IMR-90 (cell line): ENCODE results near the gene KIF1A. TPM values are rescaled to one million over a fixed set of nuclear protein-coding genes. Genes with fewer than 3 reads are reported as not detected.

Source experiments
- ATAC-seq: fragments of 200-7000 bp; cut with Tn5 transposase; 2 replicates; pipeline ENCODE4 v1.9.1; 2020; ENCODE audit warnings: low read depth, mild to moderate bottlenecking, moderate library complexity
- BruUV-seq: library from RNA; stranded (reverse); fragments of 400-500 nt; replicated peaks from 2 replicates; lab custom pipeline; 2021; lab: Mats Ljungman, UMichigan
- CTCF ChIA-PET: fragments of 300-600 bp; formaldehyde crosslinking; extraction: SDS; loops from one replicate; lab custom pipeline; 2021; ENCODE audit warnings: antibody characterized with exemption; lab: Yijun Ruan, JAX
- POLR2A ChIA-PET: fragments of 300-600 bp; sonication (Branson Sonifier 250); formaldehyde crosslinking; loops from one replicate; lab custom pipeline; 2022; ENCODE audit warnings: antibody characterized with exemption; ENCODE audit not compliant: unreplicated experiment; lab: Charles Lee
- DNase-seq: peaks from one replicate; pipeline ENCODE4 v3.0.0; 2013
- H2AFZ ChIP-seq: replicated peaks from 2 replicates; pipeline ENCODE3; 2013; ENCODE audit warnings: low read length, mild to moderate bottlenecking; ENCODE audit not compliant: poor library complexity
- H2AK5ac ChIP-seq: 2 replicates; pipeline ENCODE4 v1.6.1; 2013; ENCODE audit warnings: low read depth, low read length, inconsistent platforms
- H2AK9ac ChIP-seq: replicated peaks from 2 replicates; pipeline ENCODE3; 2013; ENCODE audit warnings: mild to moderate bottlenecking, low read depth, low read length, moderate library complexity; ENCODE audit not compliant: poor library complexity
- H2BK120ac ChIP-seq: 2 replicates; pipeline ENCODE4 v1.6.1; 2013; ENCODE audit warnings: low read depth, low read length, inconsistent platforms
- H2BK15ac ChIP-seq: 3 replicates; pipeline ENCODE4 v1.6.1; 2013; ENCODE audit warnings: low read depth, low read length, inconsistent platforms
- H2BK20ac ChIP-seq: 2 replicates; pipeline ENCODE4 v1.6.1; 2013; ENCODE audit warnings: low read depth, mild to moderate bottlenecking, inconsistent platforms, low read length, moderate library complexity
- H2BK5ac ChIP-seq: 2 replicates; pipeline ENCODE4 v1.6.1; 2013; ENCODE audit warnings: mild to moderate bottlenecking, low read depth, low read length, inconsistent platforms; ENCODE audit not compliant: poor library complexity, severe bottlenecking
- H3K14ac ChIP-seq: replicated peaks from 2 replicates; pipeline ENCODE4 v1.6.1; 2013; ENCODE audit warnings: low read depth, low read length, inconsistent platforms
- H3K18ac ChIP-seq: 2 replicates; pipeline ENCODE4 v1.6.1; 2013; ENCODE audit warnings: low read depth, low read length, control low read depth
- H3K23ac ChIP-seq: 2 replicates; pipeline ENCODE4 v1.6.1; 2013; ENCODE audit warnings: low read depth, low read length, inconsistent platforms
- H3K27ac ChIP-seq: 2 replicates; pipeline ENCODE4 v1.5.1; 2013; ENCODE audit warnings: mild to moderate bottlenecking, control low read depth, low read length; ENCODE audit not compliant: insufficient read depth
- H3K27me3 ChIP-seq: 2 replicates; pipeline ENCODE4 v1.6.1; 2013; ENCODE audit warnings: low read length; ENCODE audit not compliant: control insufficient read depth, insufficient read depth
- H3K36me3 ChIP-seq: 2 replicates; pipeline ENCODE4 v1.6.1; 2013; ENCODE audit warnings: low read length, mixed read lengths; ENCODE audit not compliant: control insufficient read depth, insufficient read depth
- H3K4ac ChIP-seq: 2 replicates; pipeline ENCODE4 v1.6.1; 2013; ENCODE audit warnings: low read depth, low read length, inconsistent platforms
- H3K4me1 ChIP-seq: 2 replicates; pipeline ENCODE4 v1.6.1; 2013; ENCODE audit warnings: low read length, mixed read lengths; ENCODE audit not compliant: control insufficient read depth, insufficient read depth
- H3K4me2 ChIP-seq: 2 replicates; pipeline ENCODE4 v1.6.1; 2013; ENCODE audit warnings: low read depth, mild to moderate bottlenecking, control low read depth, low read length, moderate library complexity
- H3K4me3 ChIP-seq: 2 replicates; pipeline ENCODE4 v1.5.1; 2013; ENCODE audit warnings: low read depth, mild to moderate bottlenecking, control low read depth, low read length, moderate library complexity; ENCODE audit not compliant: insufficient read depth
- H3K56ac ChIP-seq: 2 replicates; pipeline ENCODE4 v1.6.1; 2013; ENCODE audit warnings: low read length, inconsistent platforms; ENCODE audit not compliant: insufficient read depth; ENCODE audit errors: extremely low read depth
- H3K79me1 ChIP-seq, 2 experiments: 2 replicates each; pipeline ENCODE4 v1.6.1; 2013; ENCODE audit warnings: low read length in 2 of 2, inconsistent platforms in 1 of 2, low read depth in 1 of 2
- H3K9ac ChIP-seq: 2 replicates; pipeline ENCODE4 v1.6.1; 2013; ENCODE audit warnings: low read depth, low read length, control low read depth
- H3K9me1 ChIP-seq: 2 replicates; pipeline ENCODE4 v1.6.1; 2013; ENCODE audit warnings: low read length, inconsistent platforms; ENCODE audit not compliant: insufficient read depth
- H3K9me3 ChIP-seq: 2 replicates; pipeline ENCODE4 v1.6.1; 2013; ENCODE audit warnings: low read length; ENCODE audit not compliant: control insufficient read depth, insufficient read depth
- H4K20me1 ChIP-seq: 2 replicates; pipeline ENCODE4 v1.6.1; 2013; ENCODE audit warnings: low read length, inconsistent platforms; ENCODE audit not compliant: insufficient read depth
- H4K5ac ChIP-seq: 2 replicates; pipeline ENCODE4 v1.6.1; 2013; ENCODE audit warnings: mild to moderate bottlenecking, low read depth, low read length, control low read depth
- H4K8ac ChIP-seq, 2 experiments: 2 replicates each; pipeline ENCODE4 v1.6.1; 2013; ENCODE audit warnings: low read depth in 2 of 2, low read length in 2 of 2, control low read depth in 1 of 2, inconsistent platforms in 1 of 2
- H4K91ac ChIP-seq: 2 replicates; pipeline ENCODE4 v1.6.1; 2013; ENCODE audit warnings: low read depth, low read length, inconsistent platforms; ENCODE audit not compliant: insufficient read depth
- BHLHE40 ChIP-seq: fragments of 150-350 bp; IDR thresholded peaks from 2 replicates; pipeline ENCODE4 v1.6.1; 2016; ENCODE audit warnings: mild to moderate bottlenecking, low read depth, low read length
- FOS ChIP-seq: fragments of 150-350 bp; IDR thresholded peaks from 2 replicates; pipeline ENCODE4 v1.6.1; 2016; ENCODE audit warnings: low read depth, low read length
- NFE2L2 ChIP-seq: fragments of 150-350 bp; IDR thresholded peaks from 2 replicates; pipeline ENCODE4 v1.6.1; 2016; ENCODE audit warnings: low read depth, mild to moderate bottlenecking, low read length
- POLR2A ChIP-seq: IDR thresholded peaks from 2 replicates; pipeline ENCODE4 v1.6.1; 2012; ENCODE audit warnings: mild to moderate bottlenecking, low read depth, low read length
- RAD21 ChIP-seq: IDR thresholded peaks from 2 replicates; pipeline ENCODE4 v1.6.1; 2012; ENCODE audit warnings: low read length, improper control_type of control experiment
- RCOR1 ChIP-seq: IDR thresholded peaks from 2 replicates; pipeline ENCODE4 v1.6.1; 2012; ENCODE audit warnings: mild to moderate bottlenecking, low read length, improper control_type of control experiment; ENCODE audit not compliant: insufficient replicate concordance
- RFX5 ChIP-seq: IDR thresholded peaks from 2 replicates; pipeline ENCODE4 v1.8.0; 2012; ENCODE audit warnings: low read depth, mild to moderate bottlenecking, low read length, moderate library complexity
- WGBS, 2 experiments: methylation state at CpG; one replicate each; pipeline versions ENCODE4 v1.1.5 to v1.1.7; 2013; ENCODE audit warnings: missing lambda C conversion rate in 2 of 2; ENCODE audit not compliant: insufficient read length in 1 of 2; ENCODE audit errors: extremely low coverage in 2 of 2; 5-methylcytosine and 5-hydroxymethylcytosine counted together
- dilution Hi-C: fragments of 300-500 bp; cut with HindIII; formaldehyde crosslinking; loops from one replicate; pipeline ENCODE4 v1.14.3; 2018; ENCODE audit warnings: low sequenced_read_pairs; ENCODE audit not compliant: unreplicated experiment
- in situ Hi-C: fragments of 300-500 bp; cut with MboI; formaldehyde crosslinking; loops from 3 replicates; pipeline ENCODE4 v1.14.3; 2019; ENCODE audit warnings: low sequenced_read_pairs, inconsistent platforms, mixed read lengths
- intact Hi-C: fragments of 100-400 bp; cut with micrococcal nuclease; formaldehyde crosslinking; loops from 2 replicates; pipeline ENCODE4 v1.10.0; 2022
- polyA plus RNA-seq, 3 experiments: library from polyadenylated mRNA; depleted of rRNA; stranded (reverse); fragments of >200 nt; gene quantifications; 2 replicates each; pipeline ENCODE4 v1.2.3, GENCODE V29; 2012; ENCODE audit warnings: low replicate concordance in 1 of 3
- total RNA-seq: library from RNA; depleted of rRNA; stranded (reverse); fragments of >200 nt; gene quantifications from 2 replicates; pipeline ENCODE4 v1.2.3, GENCODE V29; 2012
- TF ChIP-seq, protein P1 (sequence below): fragments of 150-350 bp; IDR thresholded peaks from 2 replicates; pipeline ENCODE4 v1.6.1; 2016; ENCODE audit warnings: low read depth, mild to moderate bottlenecking, low read length, moderate library complexity, borderline replicate concordance
- TF ChIP-seq, protein P2 (sequence below): fragments of 150-350 bp; IDR thresholded peaks from 2 replicates; pipeline ENCODE4 v1.6.1; 2017; ENCODE audit warnings: mild to moderate bottlenecking, antibody characterized with exemption, low read length, low read depth
- TF ChIP-seq, protein P3 (sequence below): conservative IDR thresholded peaks from 2 replicates; pipeline ENCODE4 v1.5.1; 2012; ENCODE audit warnings: mild to moderate bottlenecking, low read depth, low read length, improper control_type of control experiment

KIF1A gene
- total and polyA plus RNA-seq, 2 of the 4 experiments (the other 2 are of a cell fraction) = under 0.01 TPM; not detected in 1

DNA sequence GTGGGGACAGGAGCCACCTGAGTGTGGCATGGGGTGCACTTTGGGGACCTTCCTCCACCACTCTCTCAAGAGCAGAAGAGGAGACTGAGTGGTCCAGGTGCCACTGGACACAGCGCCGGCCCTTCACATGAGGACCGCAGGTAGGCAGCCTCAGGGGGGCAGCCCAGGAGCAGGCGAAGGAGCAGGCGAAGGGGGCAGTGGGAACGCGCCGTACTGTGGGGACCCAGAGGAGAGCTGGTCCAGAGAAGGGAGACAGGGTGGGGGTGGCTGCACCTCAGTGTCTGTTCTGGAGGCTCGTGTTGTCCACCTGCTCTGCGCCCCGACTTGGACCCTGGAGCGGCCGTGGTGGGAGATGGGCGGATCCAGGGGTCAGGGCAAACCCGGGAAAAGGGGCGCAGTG lies 73.3 kb downstream of the KIF1A start:
- H2BK120ac ChIP-seq = no peak overlapping the region
- no peak overlapping the region for H4K5ac ChIP-seq
- H3K9me3 ChIP-seq = no peaks in the 10 kb centered on the region
- H2AK5ac ChIP-seq = no peak overlapping the region
- no peak overlapping the region for H3K14ac ChIP-seq
- H2AK9ac ChIP-seq = no peak overlapping the region
- peaks cover 43% of the 10 kb centered on the region for H3K27me3 ChIP-seq
- no peak overlapping the region for H3K23ac ChIP-seq
- no peak overlapping the region for H4K91ac ChIP-seq
- no peak overlapping the region for H3K4me3 ChIP-seq
- H3K9me1 ChIP-seq = no peaks in the 10 kb centered on the region
- H2AFZ ChIP-seq = no peak overlapping the region
- DNase-seq (no peak), ATAC-seq (no peak)
- dilution Hi-C loops (no loop called here), intact Hi-C loops (no loop called here), in situ Hi-C loops (no loop called here)
- no peak overlapping the region for H2BK20ac ChIP-seq
- no peak overlapping the region for H2BK15ac ChIP-seq
- H3K56ac ChIP-seq = no peak overlapping the region
- no peaks in the 10 kb centered on the region for H3K36me3 ChIP-seq
- no peak overlapping the region for H3K4ac ChIP-seq
- no peak overlapping the region for H3K4me2 ChIP-seq
- no peaks in the 10 kb centered on the region for H4K20me1 ChIP-seq
- TF ChIP-seq RCOR1 = no peak
- TF ChIP-seq FOS = no peak
- TF ChIP-seq BHLHE40 = no peak
- TF ChIP-seq POLR2A = no peak
- TF ChIP-seq RFX5 = no peak
- TF ChIP-seq, protein P1, sequence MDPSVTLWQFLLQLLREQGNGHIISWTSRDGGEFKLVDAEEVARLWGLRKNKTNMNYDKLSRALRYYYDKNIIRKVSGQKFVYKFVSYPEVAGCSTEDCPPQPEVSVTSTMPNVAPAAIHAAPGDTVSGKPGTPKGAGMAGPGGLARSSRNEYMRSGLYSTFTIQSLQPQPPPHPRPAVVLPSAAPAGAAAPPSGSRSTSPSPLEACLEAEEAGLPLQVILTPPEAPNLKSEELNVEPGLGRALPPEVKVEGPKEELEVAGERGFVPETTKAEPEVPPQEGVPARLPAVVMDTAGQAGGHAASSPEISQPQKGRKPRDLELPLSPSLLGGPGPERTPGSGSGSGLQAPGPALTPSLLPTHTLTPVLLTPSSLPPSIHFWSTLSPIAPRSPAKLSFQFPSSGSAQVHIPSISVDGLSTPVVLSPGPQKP = no peak
- TF ChIP-seq, protein P2, sequence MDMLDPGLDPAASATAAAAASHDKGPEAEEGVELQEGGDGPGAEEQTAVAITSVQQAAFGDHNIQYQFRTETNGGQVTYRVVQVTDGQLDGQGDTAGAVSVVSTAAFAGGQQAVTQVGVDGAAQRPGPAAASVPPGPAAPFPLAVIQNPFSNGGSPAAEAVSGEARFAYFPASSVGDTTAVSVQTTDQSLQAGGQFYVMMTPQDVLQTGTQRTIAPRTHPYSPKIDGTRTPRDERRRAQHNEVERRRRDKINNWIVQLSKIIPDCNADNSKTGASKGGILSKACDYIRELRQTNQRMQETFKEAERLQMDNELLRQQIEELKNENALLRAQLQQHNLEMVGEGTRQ = no peak
- no peak for TF ChIP-seq RAD21
- TF ChIP-seq, protein P3, sequence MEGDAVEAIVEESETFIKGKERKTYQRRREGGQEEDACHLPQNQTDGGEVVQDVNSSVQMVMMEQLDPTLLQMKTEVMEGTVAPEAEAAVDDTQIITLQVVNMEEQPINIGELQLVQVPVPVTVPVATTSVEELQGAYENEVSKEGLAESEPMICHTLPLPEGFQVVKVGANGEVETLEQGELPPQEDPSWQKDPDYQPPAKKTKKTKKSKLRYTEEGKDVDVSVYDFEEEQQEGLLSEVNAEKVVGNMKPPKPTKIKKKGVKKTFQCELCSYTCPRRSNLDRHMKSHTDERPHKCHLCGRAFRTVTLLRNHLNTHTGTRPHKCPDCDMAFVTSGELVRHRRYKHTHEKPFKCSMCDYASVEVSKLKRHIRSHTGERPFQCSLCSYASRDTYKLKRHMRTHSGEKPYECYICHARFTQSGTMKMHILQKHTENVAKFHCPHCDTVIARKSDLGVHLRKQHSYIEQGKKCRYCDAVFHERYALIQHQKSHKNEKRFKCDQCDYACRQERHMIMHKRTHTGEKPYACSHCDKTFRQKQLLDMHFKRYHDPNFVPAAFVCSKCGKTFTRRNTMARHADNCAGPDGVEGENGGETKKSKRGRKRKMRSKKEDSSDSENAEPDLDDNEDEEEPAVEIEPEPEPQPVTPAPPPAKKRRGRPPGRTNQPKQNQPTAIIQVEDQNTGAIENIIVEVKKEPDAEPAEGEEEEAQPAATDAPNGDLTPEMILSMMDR = no peak
- no peak for TF ChIP-seq NFE2L2
- POLR2A ChIA-PET = no interaction called here
- H3K18ac ChIP-seq = no peak overlapping the region
- BruUV-seq = no TSS peak
- WGBS, 2 experiments = 78% methylated on average over 4 of the region's 16 CpGs; no CpG with 5 or more reads in 1 of the 2 experiments
- no peak overlapping the region for H3K27ac ChIP-seq
- H4K8ac ChIP-seq = no peak overlapping the region
- CTCF ChIA-PET = no interaction called here
- H3K79me1 ChIP-seq = no peaks in the 10 kb centered on the region
- no peaks in the 10 kb centered on the region for H3K4me1 ChIP-seq
- no peak overlapping the region for H2BK5ac ChIP-seq
- no peak overlapping the region for H3K9ac ChIP-seq
